Choroid plexus epithelial cell (primary cell): ENCODE results near the gene ERG.

Experiments used
- DNase-seq: peaks from one replicate; pipeline ENCODE4 v3.0.0-alpha.2; 2010; ENCODE audit warnings: low read depth
- H3K4me3 ChIP-seq: 2 replicates; pipeline ENCODE4 v1.5.1; 2011; ENCODE audit warnings: low read depth, mild to moderate bottlenecking, control low read depth, low read length, moderate library complexity
- TF ChIP-seq, protein P1 (sequence below): conservative IDR thresholded peaks from 2 replicates; pipeline ENCODE4 v1.5.1; 2011; ENCODE audit warnings: low read depth, mild to moderate bottlenecking, control low read depth, inconsistent platforms, low read length, moderate library complexity

ERG gene

DNA sequence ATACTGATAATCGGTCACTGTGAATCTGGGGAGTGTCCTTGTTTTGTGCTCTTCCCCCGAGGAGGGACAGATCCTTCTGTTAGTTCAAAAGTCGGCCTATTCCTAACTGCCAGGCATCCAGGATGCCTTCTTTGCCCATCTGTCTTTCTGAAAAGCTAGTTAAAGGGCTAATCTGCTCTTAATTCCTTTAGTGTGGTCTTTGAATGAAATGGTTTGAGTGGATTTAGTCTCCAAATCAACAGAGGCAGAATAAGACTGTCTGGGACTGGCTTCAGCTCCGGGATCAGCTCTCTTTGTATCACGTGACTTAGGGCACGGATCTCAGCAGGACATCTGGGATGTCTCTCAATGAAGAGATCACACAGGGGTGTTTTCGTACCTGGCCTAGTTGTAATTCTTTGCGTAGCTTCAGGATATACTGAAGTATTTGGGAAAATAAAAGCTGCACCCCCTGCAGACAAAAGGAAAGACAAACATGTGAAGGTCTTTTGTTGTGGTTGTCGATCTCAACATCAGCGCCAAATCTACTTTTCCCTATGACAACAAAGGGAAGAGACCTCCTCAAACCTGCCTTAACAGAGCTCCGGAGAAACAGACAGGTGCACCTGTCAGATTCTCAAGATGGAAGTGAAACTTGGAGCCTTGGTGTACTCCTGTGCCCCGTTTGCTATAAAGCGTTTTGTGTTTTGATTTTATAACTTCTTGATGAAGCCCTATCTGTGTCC lies 97.9 kb downstream of the ERG start:
- TF ChIP-seq, protein P1, sequence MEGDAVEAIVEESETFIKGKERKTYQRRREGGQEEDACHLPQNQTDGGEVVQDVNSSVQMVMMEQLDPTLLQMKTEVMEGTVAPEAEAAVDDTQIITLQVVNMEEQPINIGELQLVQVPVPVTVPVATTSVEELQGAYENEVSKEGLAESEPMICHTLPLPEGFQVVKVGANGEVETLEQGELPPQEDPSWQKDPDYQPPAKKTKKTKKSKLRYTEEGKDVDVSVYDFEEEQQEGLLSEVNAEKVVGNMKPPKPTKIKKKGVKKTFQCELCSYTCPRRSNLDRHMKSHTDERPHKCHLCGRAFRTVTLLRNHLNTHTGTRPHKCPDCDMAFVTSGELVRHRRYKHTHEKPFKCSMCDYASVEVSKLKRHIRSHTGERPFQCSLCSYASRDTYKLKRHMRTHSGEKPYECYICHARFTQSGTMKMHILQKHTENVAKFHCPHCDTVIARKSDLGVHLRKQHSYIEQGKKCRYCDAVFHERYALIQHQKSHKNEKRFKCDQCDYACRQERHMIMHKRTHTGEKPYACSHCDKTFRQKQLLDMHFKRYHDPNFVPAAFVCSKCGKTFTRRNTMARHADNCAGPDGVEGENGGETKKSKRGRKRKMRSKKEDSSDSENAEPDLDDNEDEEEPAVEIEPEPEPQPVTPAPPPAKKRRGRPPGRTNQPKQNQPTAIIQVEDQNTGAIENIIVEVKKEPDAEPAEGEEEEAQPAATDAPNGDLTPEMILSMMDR, result no peak
- H3K4me3 ChIP-seq, result no peak overlapping the region
- no peak for DNase-seq

DNA sequence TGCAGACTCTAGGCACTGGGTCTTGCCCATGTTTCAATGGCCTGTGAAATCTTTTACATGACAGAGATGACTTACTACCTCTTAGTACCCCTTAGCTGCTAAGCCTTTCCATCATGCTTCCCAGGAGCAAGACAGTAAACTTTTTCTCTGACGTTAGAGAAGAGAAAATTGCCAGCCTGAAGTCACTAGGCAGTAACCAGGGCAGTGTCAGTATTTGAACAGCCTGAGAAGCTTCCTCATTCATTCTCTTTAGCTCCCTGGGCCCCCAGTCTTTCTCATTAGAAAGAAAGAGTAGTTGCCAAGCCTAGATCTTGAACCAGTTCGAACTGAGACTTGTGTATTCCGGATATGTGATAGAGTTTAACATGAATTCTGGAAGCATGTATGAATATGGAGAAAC lies 99.2 kb downstream of the ERG start:
- no peak overlapping the region for H3K4me3 ChIP-seq
- TF ChIP-seq, protein P1, result no peak
- no peak for DNase-seq

DNA sequence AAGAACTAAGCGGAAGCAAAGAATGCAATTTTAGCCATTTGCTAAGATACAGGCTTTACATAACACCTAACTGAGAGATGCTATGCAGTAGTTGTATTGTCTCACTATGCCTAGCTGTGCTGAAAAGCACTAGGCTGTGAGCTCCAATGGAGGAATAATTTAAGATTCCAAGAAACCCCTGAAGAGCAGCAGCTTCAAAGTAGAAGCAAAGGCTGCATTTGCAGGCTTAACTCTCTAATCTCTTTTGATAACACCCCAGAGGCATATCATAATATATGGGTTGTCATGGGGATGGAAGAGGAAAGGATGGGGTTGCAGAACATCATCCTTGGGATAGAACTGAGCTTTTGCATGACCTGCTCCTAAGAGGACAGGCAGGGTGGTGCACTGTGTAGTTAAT lies 102.0 kb downstream of the ERG start:
- no peak for DNase-seq
- H3K4me3 ChIP-seq, result no peak overlapping the region

DNA sequence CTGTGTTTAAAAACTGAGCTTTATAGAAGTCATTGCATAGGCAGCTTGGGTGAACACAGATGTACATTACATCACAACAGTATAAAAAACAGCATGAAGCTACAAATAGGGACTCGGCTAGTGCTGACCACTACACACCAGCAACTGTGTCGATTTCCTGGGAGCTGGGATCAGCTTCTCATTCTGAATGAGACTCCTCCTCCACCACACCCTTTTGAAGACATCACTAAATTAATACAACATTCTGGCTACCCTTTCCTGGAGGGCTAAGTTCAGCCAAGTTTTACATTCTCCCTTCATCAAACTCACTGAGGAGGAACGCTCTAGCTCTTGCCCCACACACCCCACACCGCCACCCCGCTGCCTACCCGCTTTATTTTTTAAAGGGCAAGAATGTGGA lies 102.7 kb downstream of the ERG start:
- no peak for DNase-seq

More for the DNA sequence above, 102.0 kb downstream of the ERG start:
- TF ChIP-seq, protein P1, result no peak

DNA sequence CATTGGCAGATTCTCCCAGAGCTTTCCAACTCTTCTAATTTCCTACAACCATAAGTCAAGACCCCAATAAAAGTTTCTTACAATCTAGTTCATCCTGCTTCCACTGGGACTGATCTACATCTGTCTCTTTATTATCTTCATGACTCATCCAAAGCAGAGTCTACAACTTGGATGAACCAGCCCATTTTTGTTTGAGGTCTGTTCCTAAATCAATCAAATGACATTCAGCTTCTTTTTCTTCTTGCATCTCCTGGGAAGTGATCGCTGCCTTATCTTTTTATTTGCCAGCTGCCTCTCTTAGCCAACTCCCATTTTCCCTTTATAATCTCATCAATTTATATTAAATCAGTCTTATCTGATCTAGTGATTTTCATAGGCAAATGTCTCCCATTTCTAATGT lies 105.6 kb downstream of the ERG start:
- no peak overlapping the region for H3K4me3 ChIP-seq
- no peak for DNase-seq
- TF ChIP-seq, protein P1, result no peak

More for the DNA sequence above, 102.7 kb downstream of the ERG start:
- TF ChIP-seq, protein P1, result no peak
- no peak overlapping the region for H3K4me3 ChIP-seq

DNA sequence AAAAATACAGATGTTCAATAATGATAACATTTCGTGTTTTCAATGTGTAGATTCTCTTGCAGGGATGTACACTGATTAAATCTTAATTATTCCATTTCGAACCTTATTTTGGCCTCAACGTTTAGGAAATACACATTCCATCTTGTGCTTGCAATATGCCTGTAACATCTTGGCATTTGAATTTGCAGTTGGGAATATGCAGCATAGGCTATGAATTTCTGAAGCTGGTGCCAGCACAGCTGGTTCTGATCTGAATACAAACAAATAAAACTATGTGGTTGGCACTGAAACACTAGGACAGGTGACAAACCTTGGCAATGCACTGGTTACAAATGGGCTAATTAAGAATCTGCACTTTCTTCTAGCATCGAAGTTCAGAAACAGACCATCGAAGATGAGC lies 108.4 kb downstream of the ERG start:
- DNase-seq, result no peak
- no peak overlapping the region for H3K4me3 ChIP-seq
- TF ChIP-seq, protein P1, result no peak

DNA sequence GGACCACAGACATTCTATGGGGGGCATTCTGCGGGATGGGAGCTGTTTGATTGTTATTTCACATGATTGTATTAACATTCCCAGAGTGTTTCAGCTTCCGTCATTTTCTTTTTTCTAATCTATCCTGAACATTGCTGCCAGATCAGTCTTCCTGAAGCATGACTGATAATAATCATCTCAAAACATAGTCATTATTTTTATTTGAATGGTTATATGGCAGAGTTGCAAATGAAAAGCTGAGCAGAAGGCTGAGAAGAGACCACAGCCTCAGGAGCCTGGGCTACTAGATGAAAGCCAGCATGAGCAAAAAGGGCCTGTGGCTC lies 109.0 kb downstream of the ERG start:
- no peak for DNase-seq
- H3K4me3 ChIP-seq, result no peak overlapping the region
- TF ChIP-seq, protein P1, result no peak
